GM10248 (cell line): ENCODE results near the gene DEPP1.

Experiments
- CTCF ChIA-PET: fragments of 300-600 bp; sonication (Branson Sonifier 250); formaldehyde crosslinking; extraction: SDS; loops from one replicate; lab custom pipeline; 2021; ENCODE audit warnings: antibody characterized with exemption; lab: Yijun Ruan, JAX
- POLR2A ChIA-PET: fragments of 350-650 bp; sonication (Branson Sonifier 250); formaldehyde crosslinking; extraction: SDS; loops from one replicate; lab custom pipeline; 2020; ENCODE audit warnings: antibody characterized with exemption; lab: Yijun Ruan, JAX
- DNase-seq: peaks from one replicate; pipeline ENCODE4 v3.0.0; 2012; ENCODE audit errors: extremely low spot score
- CTCF ChIP-seq: IDR thresholded peaks from 2 replicates; pipeline ENCODE4 v1.5.1; 2012; ENCODE audit warnings: mild to moderate bottlenecking, low read depth; ENCODE audit errors: extremely low read depth, missing control alignments, control extremely low read depth

Gene DEPP1

GRCh38 chr10:44990965-44991364, 12.4 kb upstream of the DEPP1 start:
- CTCF ChIA-PET = interaction anchor here (1.7 to 3.5 kb wide), 3 partner anchors 15 to 58 kb away, joined by 6 to 12 read pairs (median 8); no protein-coding TSS in a partner anchor
- TF ChIP-seq CTCF = no peak
- POLR2A ChIA-PET = interaction anchor here (0.9 kb wide), 1 partner anchor 12 kb away, joined by 3 read pairs; the partner anchor contains the start of gene DEPP1
- DNase-seq = no peak

GRCh38 chr10:44990302-44990655, 11.7 kb upstream of the DEPP1 start:
- DNase-seq = no peak
- POLR2A ChIA-PET = no interaction called here
- peak; percentile 28 for TF ChIP-seq CTCF
- CTCF ChIA-PET = interaction anchor here (1.7 to 3.5 kb wide), 3 partner anchors 14 to 57 kb away, joined by 6 to 12 read pairs (median 8); no protein-coding TSS in a partner anchor

- POLR2A ChIA-PET = no interaction called here
- no peak for TF ChIP-seq CTCF
- CTCF ChIA-PET = interaction anchor here (1.2 to 3.5 kb wide), 5 partner anchors 14 to 59 kb away, joined by 4 to 12 read pairs (median 8); no protein-coding TSS in a partner anchor
- no peak for DNase-seq
These were observed 11.1 kb upstream of the DEPP1 start for GRCh38 chr10:44989597-44990301.

GRCh38 chr10:44988957-44989585, 10.5 kb upstream of the DEPP1 start:
- TF ChIP-seq CTCF = no peak
- CTCF ChIA-PET = interaction anchor here (1.2 to 3.5 kb wide), 6 partner anchors 11 to 58 kb away, joined by 4 to 12 read pairs (median 7); partner anchors contain the start of gene DEPP1
- POLR2A ChIA-PET = no interaction called here
- DNase-seq = no peak

GRCh38 chr10:44986670-44987069, 8.1 kb upstream of the DEPP1 start:
- ChIA-PET POLR2A (no interaction called here), CTCF (interaction anchor here (1.1 to 2.8 kb wide), 5 partner anchors 8 to 54 kb away, joined by 3 to 12 read pairs (median 4); no protein-coding TSS in a partner anchor)
- no peak for TF ChIP-seq CTCF
- no peak for DNase-seq

GRCh38 chr10:44986179-44986578, 7.6 kb upstream of the DEPP1 start:
- no peak for DNase-seq
- ChIA-PET CTCF (interaction anchor here (1.1 to 2.8 kb wide), 5 partner anchors 9 to 53 kb away, joined by 3 to 12 read pairs (median 4); no protein-coding TSS in a partner anchor), POLR2A (no interaction called here)
- no peak for TF ChIP-seq CTCF
